Measurements from ENCODE around the gene KLHL21.
A peak's percentile ranks its signal among the peaks of the same experiment; 100 is the strongest.

The KLHL21 gene

DNA sequence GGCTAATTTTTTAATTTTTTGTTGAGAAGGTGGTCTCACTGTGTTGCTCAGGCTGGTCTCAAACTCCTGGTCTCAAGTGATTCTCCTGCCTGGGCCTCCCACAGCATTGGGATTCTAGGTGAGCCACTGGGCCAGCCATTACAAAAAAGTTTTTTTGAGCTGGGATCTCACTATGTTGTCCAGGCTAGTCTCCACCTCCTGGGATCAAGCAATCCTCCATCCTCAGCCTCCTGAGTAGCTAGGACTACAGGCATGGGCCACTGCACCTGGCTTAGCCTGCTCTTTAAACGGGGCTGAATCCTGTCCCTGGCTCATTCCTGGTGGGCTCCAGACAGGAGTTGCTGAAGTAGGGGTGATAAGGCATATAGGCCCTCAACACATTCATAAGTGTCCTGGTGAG, 45.1 kb downstream of the KLHL21 start:
- no peak for DNase-seq (ENCODE audit: low spot score)
- Histone ChIP-seq H3K27ac (no peak overlapping the region), H3K4me3 (no peak overlapping the region)
- TF ChIP-seq, protein P1, sequence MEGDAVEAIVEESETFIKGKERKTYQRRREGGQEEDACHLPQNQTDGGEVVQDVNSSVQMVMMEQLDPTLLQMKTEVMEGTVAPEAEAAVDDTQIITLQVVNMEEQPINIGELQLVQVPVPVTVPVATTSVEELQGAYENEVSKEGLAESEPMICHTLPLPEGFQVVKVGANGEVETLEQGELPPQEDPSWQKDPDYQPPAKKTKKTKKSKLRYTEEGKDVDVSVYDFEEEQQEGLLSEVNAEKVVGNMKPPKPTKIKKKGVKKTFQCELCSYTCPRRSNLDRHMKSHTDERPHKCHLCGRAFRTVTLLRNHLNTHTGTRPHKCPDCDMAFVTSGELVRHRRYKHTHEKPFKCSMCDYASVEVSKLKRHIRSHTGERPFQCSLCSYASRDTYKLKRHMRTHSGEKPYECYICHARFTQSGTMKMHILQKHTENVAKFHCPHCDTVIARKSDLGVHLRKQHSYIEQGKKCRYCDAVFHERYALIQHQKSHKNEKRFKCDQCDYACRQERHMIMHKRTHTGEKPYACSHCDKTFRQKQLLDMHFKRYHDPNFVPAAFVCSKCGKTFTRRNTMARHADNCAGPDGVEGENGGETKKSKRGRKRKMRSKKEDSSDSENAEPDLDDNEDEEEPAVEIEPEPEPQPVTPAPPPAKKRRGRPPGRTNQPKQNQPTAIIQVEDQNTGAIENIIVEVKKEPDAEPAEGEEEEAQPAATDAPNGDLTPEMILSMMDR (IDR thresholded peaks at IDR 0.05) = no peak

DNA sequence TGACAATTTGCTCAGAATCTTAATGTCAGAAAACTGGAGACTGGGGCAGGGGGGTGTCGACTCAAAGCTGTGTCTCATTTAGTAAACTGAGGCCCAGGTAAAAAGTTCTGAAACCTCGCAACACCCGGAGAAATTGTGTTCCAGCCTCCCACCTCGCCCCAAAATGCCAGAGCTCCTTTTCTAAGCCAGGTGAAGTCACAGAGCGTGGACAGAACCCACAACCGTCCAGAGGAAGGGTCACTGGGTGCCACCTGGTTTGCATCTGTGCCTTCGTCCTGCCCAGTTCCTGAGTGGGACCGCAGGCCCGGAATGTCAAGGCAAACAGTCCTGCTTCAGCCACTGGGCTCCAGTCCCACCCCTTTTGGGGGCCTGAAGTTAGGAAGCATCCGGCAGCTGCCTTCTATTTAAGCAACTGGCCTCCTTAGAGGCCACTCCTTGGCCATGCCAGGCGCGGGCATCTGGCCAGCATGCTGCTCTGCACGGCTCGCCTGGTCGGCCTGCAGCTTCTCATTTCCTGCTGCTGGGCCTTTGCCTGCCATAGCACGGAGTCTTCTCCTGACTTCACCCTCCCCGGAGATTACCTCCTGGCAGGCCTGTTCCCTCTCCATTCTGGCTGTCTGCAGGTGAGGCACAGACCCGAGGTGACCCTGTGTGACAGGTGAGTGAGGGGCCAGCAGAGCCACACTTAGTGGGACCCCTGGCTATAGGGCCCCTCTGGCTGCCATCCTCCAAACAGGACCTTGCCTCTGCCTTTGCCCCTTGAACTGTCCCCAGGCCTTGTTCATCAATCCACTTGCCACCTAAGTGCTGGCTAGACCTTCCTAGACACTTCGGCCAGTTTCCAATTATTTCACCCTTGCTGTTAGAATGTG, 47.5 kb downstream of the KLHL21 start, which contains the start of gene TAS1R1:
TSS of gene TAS1R1 (plus strand) at position 401 of the 872 bp plus-strand sequence. CDS start at position 468, 67 bp downstream.
- DNase-seq (ENCODE audit: low spot score) = no peak
- H3K27ac ChIP-seq = peak within 1 kb of the TSS; percentile 57 to 85
- H3K4me3 ChIP-seq = peak within 1 kb of the TSS; percentile 94
- TF ChIP-seq, protein P1 (IDR thresholded peaks at IDR 0.05) = no peak

DNA sequence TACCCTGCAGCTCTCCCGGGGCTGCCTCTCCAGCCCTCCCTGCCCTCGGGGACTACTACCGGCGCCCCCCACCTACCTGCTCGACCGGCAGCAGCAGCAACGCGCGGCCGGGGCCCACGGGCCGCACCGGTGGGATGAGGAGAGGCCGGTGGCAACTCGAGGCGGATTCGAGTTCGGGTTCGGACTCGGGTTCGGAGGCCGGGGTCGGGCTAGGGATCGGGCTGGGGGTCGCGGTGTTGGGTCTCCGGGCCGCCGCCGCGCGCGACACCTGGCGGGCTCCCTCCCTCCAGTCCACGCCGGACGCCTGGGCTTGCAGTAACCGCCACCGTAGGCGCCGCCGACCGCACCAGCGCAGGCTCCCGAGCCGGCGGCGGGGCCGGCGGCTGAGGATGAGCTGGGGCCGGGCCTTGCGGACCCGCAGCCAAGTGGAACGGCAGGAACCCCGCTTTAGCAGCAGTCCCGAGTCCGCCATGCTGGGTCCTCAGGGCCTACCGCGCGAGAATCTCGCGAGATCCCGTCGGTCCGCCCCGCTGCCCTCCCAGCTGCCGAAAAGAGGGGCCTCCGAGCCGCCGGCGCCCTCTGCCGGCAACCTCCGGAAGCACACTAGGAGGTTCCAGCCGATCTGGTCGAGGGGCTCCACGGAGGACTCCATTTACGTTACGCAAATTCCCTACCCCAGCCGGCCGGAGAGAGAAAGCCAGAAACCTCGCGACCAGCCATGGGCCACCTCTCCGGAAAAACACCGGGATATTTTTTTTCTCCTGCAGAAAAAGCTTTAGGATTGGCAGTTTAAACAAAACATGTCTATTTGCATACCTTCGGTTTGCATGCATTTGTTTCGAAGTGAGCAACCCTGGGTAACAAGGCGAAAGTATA, 48.4 kb downstream of the KLHL21 start, which contains the start of gene NOL9:
TSS of gene NOL9 (minus strand) at position 483 of the 876 bp plus-strand sequence. CDS start at position 472, 11 bp downstream.
- peak; percentile 92 for DNase-seq (ENCODE audit: low spot score)
- H3K27ac ChIP-seq = peak within 1 kb of the TSS; percentile 57 to 85
- TF ChIP-seq, protein P1 (IDR thresholded peaks at IDR 0.05) = peak; percentile 89
- H3K4me3 ChIP-seq = peak within 1 kb of the TSS; percentile 94

DNA sequence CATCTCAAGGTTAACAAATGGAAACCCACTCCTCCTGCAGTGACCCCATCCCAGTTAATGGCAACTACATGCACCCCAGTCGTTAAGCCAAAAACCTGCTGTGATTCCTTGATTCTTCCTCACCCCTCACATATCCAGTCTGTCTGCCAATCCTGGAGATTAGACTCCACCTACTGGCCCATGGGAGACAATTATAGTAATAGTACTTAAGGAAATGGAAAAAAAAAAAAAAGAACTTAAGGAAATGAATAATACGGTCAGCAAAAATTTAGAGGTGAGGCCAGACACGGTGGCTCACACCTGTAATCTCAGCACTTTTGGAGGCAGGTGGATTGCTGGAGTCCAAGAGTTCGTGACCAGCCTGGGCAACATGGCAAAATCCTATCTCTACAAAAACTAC, 55.4 kb downstream of the KLHL21 start:
- TF ChIP-seq, protein P1 (IDR thresholded peaks at IDR 0.05) = no peak
- no peak for DNase-seq (ENCODE audit: low spot score)
- H3K27ac ChIP-seq = no peak overlapping the region
- H3K4me3 ChIP-seq = no peak overlapping the region

DNA sequence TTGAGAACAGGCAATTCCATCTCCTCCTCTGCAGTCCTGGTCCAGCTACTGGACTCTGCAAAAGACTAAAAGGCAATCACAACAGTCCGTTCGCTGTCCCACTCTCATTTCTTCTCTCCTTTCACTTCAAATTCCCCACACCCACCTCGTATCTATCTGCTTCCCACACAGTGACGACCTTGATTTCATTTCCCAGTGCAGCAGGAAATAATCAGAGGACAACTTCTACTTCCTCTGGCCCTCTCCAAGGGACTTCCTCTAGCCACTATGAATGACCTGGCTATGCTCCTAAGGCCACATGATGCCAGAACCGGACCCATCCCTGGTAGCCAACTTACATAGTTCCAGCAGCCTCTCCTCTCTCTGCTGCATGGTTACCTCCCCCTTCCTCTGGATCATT, 56.3 kb downstream of the KLHL21 start:
- no peak for DNase-seq (ENCODE audit: low spot score)
- no peak overlapping the region for H3K27ac ChIP-seq

DNA sequence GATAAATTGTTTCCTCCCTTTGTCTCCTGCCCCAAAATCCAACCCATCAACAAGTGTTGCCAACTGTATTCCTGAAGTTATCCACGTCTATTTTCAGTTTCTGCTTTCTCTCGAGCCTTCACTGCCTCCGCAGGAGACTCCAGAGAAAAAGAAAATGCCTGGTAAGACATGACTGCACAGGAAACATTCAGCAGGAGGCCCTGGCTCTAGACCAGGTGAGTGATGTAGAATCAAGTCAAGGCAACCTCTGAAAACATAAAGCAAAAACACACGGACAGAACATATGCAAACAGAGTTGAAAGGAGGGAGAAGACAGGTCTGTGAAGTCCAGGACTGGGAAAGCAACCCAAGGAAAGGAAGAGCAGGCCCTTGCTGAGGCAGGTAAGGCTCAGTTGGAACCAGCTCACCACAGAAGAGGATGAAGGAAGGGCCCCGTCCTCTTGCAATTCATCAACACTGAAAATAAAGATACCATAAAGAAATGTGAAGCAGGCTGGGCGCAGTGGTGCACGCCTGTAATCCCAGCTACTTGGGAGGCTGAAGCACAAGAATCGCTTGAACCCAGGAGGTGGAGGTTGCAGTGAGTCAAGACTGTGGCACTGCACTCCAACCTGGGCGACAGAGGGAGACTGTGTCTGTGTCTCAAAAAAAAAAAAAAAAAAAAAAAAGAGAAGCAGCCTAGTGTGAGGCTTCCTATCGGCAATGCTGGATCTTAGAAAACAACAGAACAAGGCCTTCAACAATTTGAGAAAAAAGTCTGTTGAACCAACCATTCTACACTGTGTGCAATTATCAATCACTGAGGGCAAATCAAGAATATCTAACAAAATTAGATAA, 57.2 kb downstream of the KLHL21 start:
- TF ChIP-seq, protein P1 (IDR thresholded peaks at IDR 0.05) = no peak
- Histone ChIP-seq H3K4me3 (no peak overlapping the region), H3K27ac (no peak overlapping the region)
- no peak for DNase-seq (ENCODE audit: low spot score)

More for the DNA sequence above, 56.3 kb downstream of the KLHL21 start:
- TF ChIP-seq, protein P1 (IDR thresholded peaks at IDR 0.05) = no peak
- H3K4me3 ChIP-seq = no peak overlapping the region
